HG03064 (cell line): ENCODE data around the gene CDH23.

Experiments used
- ATAC-seq: cut with Tn5 transposase; IDR thresholded peaks from one replicate; pipeline ENCODE4 v1.9.1; 2021; ENCODE audit warnings: low read depth; ENCODE audit not compliant: unreplicated experiment

CDH23 gene

GRCh38 chr10:71713135-71714030, 316.7 kb downstream of the CDH23 start:
- ATAC-seq = no peak

- no peak for ATAC-seq
These were observed 317.3 kb downstream of the CDH23 start for GRCh38 chr10:71714031-71714410.

GRCh38 chr10:71714592-71714991, 317.9 kb downstream of the CDH23 start:
- ATAC-seq = no peak

GRCh38 chr10:71715026-71715425, 318.3 kb downstream of the CDH23 start:
- no peak for ATAC-seq

GRCh38 chr10:71715860-71716259, 319.1 kb downstream of the CDH23 start:
- ATAC-seq = no peak

- no peak for ATAC-seq
These were observed 319.7 kb downstream of the CDH23 start for GRCh38 chr10:71716426-71716825.

- no peak for ATAC-seq
These were observed 320.3 kb downstream of the CDH23 start for GRCh38 chr10:71717056-71717455.

- ATAC-seq = no peak
These were observed 320.8 kb downstream of the CDH23 start for GRCh38 chr10:71717551-71717951.

GRCh38 chr10:71718165-71718698, 321.5 kb downstream of the CDH23 start:
- ATAC-seq = no peak

GRCh38 chr10:71719042-71719441, 322.3 kb downstream of the CDH23 start:
- ATAC-seq = no peak

- ATAC-seq = no peak
These were observed 322.9 kb downstream of the CDH23 start, which contains the start of gene C10orf105 for GRCh38 chr10:71719464-71720201. C10orf105 (minus strand) TSS chr10:71719778; CDS start chr10:71716337, 3,441 bp downstream.

- no peak for ATAC-seq
These were observed 323.6 kb downstream of the CDH23 start for GRCh38 chr10:71720288-71720687.

- no peak for ATAC-seq
These were observed 324.6 kb downstream of the CDH23 start for GRCh38 chr10:71721313-71721712.

GRCh38 chr10:71722849-71723248, 326.1 kb downstream of the CDH23 start:
- no peak for ATAC-seq

- no peak for ATAC-seq
These were observed 326.6 kb downstream of the CDH23 start for GRCh38 chr10:71723311-71723710.

GRCh38 chr10:71724539-71724938, 327.8 kb downstream of the CDH23 start:
- no peak for ATAC-seq

GRCh38 chr10:71725249-71725648, 328.5 kb downstream of the CDH23 start:
- no peak for ATAC-seq

- ATAC-seq = no peak
These were observed 329.4 kb downstream of the CDH23 start for GRCh38 chr10:71725998-71726579.

- ATAC-seq = no peak
These were observed 329.9 kb downstream of the CDH23 start for GRCh38 chr10:71726580-71727104.

GRCh38 chr10:71727105-71727737, 330.5 kb downstream of the CDH23 start:
- ATAC-seq = peak; percentile 36
